ENCODE data around the gene CACNA2D4.

GRCh38 chr12:1848146-1848545 is 70.3 kb downstream of the CACNA2D4 start:
- no peak for TF ChIP-seq FOXM1 (IDR thresholded peaks at IDR 0.05; ENCODE audit: borderline replicate concordance)
- no peak for TF ChIP-seq ZNF384 (IDR thresholded peaks at IDR 0.05)
- no peak for TF ChIP-seq HDGF (IDR thresholded peaks at IDR 0.05; ENCODE audit: borderline replicate concordance)
- no peak for TF ChIP-seq L3MBTL2 (conservative IDR thresholded peaks at IDR 0.05)
- TF ChIP-seq ARNT (IDR thresholded peaks at IDR 0.05) = no peak
- TF ChIP-seq BHLHE40 (IDR thresholded peaks at IDR 0.05; ENCODE audit: borderline replicate concordance) = no peak
- no peak for TF ChIP-seq FOXK2 (IDR thresholded peaks at IDR 0.05)
- no peak for TF ChIP-seq SP1 (IDR thresholded peaks at IDR 0.05)
- no peak for TF ChIP-seq SUZ12 (IDR thresholded peaks at IDR 0.05)
- TF ChIP-seq ELF4 (IDR thresholded peaks at IDR 0.05) = no peak
- TF ChIP-seq PKNOX1 (IDR thresholded peaks at IDR 0.05) = no peak
- no peak for TF ChIP-seq FOXA1 (IDR thresholded peaks at IDR 0.05)

Data from HEK293T (cell line).